Amygdala (tissue), 56 donors: ENCODE results near the gene LDLRAD4.
"Not testable (repeated sequence)": the region's sequence is repeated elsewhere in the genome, so short reads cannot be mapped to it uniquely, and the experiment has no call there.

Experiments used
- DNase-seq, 56 donors: peaks; one replicate each; lab custom pipeline; 2025; lab: John Stamatoyannopoulos, UW

Gene LDLRAD4

DNA sequence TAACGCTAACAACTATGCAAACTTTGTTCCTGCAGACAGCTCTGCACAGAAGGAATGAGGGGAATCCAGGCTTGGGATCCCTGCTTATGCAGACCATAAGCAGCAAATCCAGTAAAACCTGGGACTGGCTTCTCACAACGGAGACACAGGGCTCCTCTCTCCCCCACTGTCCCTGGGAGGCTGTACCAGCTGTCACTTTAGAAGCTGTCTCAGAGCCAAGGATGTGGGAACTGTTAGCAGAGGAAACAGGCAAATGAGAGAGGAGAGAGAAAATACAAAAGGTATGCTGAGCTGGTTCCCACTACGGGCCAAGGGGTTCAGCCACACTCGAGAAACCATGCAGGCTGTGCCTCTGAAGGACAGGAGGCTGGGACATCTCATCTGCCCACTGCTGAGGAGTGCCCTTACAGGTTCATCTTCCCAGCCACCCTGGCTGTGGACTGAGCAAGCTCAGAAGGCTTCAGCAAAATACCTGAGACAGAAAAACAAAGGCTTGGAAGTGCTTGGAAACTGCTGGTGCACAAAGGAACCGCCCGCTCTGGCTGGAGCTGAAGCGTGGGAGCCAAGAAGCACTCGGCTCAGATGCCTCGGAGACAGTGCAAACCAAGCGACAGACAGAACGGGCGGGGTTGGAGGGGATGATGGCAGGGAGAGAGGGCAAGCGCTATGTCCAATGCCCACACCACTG is 435.3 kb downstream of the LDLRAD4 start:
- peak in 15 of 56 donors; percentile 10 to 63 (median 35) for DNase-seq

- no peak for DNase-seq
Measured at GRCh38 chr18:13657974-13658373, 439.4 kb downstream of the LDLRAD4 start.

GRCh38 chr18:13658436-13659204 is 440.1 kb downstream of the LDLRAD4 start:
- DNase-seq: no peak

DNA sequence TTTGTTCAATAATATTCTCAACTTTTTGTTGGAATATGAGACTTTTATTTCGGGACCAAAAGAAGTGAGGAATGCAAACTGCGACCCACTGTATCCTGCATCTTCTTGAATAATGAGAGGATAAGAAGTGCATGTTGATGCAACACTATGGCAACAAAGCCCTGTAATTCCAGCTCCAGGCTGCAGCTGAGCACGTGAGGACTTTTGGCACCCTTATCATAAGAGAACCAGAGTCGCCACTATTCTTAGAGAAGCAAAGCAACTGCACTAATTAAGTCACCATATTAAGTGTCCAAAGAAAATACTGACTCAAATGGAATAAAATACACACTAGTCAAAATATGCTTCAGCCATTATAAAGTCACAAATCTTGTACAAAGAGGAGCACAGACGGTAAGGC is 441.9 kb downstream of the LDLRAD4 start:
- DNase-seq: no peak

DNA sequence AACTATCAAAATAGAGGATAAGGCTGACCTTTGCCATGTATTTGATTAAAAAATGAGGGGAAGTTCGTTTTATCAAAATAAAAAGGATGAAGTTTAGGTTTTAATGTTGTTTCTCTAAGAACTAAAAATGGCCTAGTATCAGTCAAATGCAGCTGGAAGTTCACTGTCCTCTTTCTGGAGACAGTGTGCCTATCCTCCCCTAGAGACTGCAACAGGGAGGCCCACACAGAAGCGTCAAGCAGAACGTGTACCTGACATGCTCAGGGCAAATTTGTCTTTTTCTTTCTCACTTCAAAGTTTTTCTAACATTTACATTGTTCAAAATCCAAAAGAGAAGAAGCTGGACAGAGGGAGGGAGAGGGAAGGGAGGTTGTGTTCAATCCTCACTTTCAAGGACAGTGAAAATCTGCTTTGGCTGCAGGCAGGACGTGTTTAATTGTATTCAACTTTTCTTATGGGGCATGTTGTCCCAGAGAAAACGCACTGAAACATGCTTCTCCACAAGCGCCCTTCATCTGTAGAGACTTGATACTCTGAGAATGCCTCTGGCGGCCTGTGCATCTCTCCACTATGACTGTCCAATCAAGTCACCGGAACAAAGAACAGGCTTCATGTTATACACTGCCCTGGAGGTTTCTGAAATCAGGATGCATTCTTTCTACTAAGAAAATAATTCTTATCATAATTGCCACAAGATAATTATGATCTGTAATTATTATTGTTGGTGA is 442.7 kb downstream of the LDLRAD4 start:
- DNase-seq: no peak

- DNase-seq: no peak
Measured at GRCh38 chr18:13661779-13662256, 443.3 kb downstream of the LDLRAD4 start.

GRCh38 chr18:13672657-13673056 is 454.1 kb downstream of the LDLRAD4 start:
- no peak for DNase-seq

- no peak for DNase-seq
Measured at GRCh38 chr18:13676471-13676870, 457.9 kb downstream of the LDLRAD4 start.

GRCh38 chr18:13677350-13677749 is 458.8 kb downstream of the LDLRAD4 start:
- DNase-seq: not testable (repeated sequence)

DNA sequence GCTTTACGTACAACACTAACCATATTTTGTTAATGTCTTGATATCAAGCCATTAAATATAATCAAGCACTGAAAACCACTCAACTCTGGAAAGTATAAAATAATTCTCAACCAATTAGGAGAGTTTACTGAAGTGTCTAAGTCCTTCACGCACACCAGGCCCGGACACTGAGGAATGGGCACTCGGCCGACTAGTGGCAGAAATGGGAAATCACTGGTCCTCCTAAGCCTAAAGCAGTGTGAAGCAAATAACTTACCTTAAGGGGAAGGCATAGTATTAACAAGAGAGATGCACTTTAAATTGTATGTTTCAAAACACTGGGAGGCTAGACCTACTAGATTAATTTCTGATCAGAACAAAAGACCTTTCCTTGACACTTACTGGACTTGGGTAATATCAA is 462.1 kb downstream of the LDLRAD4 start:
- peak in 5 of 56 donors; percentile 3 to 40 (median 17) for DNase-seq

DNA sequence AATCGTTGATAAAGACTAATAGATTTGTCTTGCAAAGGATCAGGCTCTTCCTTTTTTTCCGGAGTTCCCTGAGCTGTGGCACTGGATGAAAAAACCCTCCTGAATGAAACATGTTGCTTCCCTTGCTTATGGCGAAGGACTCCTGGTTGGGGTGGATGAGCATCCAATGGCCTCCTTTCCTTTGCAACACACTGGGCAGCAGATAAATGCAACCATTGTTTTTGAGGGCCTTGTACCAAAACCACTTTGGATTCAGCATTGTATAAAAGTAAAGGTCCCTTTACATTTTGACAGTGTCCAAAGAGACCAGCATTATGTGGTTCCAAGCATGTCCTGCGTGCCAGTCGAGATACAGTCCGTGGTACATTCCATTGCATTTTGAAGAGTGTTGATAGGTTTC is 463.1 kb downstream of the LDLRAD4 start:
- no peak for DNase-seq

DNA sequence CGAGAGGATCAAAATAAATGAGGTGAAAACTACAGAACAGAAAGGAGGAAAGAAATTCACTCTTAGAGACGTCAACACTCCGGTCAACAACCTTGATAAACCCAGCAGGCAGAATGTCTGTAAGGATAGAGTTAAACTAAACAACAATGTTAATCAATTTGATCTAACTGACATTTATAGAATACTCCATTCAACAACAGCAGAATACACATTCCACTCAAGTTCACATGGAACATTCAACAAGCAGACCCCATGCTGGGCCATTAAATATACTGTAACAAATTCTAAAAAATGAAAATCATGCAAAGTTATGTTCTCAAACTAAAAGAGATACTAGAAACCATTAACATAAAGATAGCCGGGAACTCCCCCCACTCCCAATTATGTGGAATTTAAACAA is 466.0 kb downstream of the LDLRAD4 start:
- no peak for DNase-seq

DNA sequence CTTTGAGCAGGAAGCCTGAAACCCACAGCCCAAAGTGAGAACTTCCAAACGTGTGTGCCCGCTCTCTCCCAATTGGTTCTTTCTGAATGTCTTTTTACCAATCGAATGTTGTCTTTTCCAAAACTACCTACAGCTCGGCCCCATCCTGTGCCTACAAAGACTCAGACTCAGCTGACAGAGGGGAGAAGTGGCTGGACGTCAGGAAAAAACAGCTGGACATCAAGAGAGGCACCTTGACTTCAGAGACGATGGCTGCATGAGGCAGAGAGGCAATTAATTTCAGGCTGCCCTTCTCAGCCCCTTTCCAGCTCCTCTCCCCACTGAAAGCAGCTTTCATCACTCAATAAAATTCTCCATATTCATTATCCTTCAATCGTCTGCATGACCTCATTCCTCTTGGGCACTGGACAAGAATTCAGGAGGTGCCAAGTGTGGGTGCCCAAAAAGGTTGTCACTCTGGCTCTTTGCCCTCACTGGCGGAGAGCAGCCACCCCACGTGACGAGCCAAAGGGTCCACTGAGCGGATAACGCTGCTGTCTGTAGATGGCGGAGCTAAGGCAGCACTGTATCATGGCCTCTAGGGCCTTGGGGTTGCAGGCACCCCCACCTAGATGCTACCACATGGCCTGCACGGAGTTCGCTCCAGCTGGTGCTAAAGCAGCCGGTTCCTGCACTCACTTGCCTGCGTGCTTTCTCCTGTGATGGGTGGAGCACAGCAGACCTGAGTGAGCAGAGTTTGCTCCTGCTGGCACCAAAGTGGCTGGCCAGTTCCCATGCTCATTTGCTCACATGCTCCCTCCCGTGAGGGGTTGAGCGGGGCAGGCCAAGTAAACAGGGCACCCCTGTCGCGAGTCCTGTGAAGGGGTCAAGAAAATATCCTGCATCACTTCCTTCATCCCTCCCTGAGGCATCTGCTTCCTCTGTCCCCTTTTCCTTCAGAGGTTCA is 469.9 kb downstream of the LDLRAD4 start:
- peak in 1 of 56 donors; percentile 21 for DNase-seq

DNA sequence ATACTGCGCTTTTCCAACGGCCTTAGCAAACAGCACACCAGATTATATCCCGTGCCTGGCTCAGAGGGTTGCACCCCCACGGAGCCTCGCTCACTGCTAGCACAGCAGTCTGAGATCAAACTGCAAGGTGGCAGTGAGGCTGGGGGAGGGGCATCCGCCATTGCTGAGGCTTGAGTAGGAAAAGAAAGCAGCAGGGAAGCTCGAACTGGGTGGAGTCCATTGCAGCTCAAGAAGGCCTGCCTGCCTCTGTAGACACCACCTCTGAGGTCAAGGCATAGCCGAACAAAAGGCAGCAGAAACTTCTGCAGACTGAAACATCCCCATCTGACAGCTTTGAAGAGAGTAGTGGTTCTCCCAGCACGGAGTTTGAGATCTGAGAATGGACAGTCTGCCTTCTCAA is 471.5 kb downstream of the LDLRAD4 start:
- not testable (repeated sequence) for DNase-seq

GRCh38 chr18:13695337-13695736 is 476.8 kb downstream of the LDLRAD4 start:
- not testable (repeated sequence) for DNase-seq

GRCh38 chr18:13696961-13697360 is 478.4 kb downstream of the LDLRAD4 start:
- DNase-seq: no peak

- no peak for DNase-seq
Measured at GRCh38 chr18:13700153-13700552, 481.6 kb downstream of the LDLRAD4 start.
